ENCODE results near the gene TTC34.
"Not testable (repeated sequence)": the region's sequence is repeated elsewhere in the genome, so short reads cannot be mapped to it uniquely, and the experiment has no call there.

TTC34 gene

DNA sequence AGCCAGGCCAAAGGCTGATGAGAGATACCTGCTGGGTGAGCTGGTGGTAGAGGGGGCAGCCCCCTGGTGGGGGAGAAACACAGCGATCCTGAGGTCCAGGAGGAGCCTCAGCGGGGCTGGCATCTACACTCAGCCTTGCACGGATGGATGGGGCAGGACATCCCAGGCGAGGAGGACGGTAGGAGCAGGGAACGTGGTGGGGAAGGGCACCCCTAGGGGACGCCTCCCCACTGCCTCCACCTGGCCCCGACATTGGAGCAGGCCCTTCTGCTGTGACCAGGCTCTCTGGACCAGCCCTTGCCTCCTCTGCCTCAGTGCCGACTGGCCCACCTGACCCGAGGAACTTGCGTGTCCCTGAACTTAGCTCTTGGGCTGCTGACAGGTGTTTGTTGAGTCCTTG, 162.3 kb downstream of the TTC34 start:
- DNase-seq, result no peak

DNA sequence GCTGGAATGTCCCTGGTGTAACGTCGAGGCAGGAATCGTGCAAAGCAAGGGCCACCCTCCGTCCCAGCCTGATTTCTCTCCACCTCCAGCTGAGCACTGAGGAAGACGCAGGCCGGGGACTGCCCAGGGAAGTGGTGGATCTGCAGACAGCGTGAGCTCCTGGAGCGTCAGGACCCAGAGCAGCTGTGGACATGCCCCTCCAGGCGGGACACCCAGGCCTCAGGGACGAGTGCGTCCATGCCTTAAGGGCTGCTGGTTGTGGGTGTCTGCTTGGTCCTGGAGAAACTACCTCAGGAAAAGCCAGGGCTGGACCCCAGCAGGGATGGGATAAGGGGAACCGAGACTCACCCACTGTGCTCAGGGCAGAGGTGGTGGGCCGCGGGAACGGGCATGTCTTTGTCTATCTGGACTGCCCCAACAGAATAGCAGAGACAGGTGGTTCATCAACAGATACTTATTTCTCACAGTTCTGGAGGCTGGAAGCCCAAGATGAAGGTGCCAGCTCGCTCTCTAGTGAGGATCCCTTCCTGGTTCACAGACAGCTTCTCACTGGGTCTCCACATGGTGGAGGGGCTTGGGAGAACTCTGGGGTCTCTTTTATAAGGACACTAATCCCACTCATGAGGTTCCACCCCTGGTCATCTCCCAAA, 162.9 kb downstream of the TTC34 start:
- no peak for DNase-seq

GRCh38 chr1:2637442-2638145, 163.9 kb downstream of the TTC34 start:
- no peak for DNase-seq

DNA sequence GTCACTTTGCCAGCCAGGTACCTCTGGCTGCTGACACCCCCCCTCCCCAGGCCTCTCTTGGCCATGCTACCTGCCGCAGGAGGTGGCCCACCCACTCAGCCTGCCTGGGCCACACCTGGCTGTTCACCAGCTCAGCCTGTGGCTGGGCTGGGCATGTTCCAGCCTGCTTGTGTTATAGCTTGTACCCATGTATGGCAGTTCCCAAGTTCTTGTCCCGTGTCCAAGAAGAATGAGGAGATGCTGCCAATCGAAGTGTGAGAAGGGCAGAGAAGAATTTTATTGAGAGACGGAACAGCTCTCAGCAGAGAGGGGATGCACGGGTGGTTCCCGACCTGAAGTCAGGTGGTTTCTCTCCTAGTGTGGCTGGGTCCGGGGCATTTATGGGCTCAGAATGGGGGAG, 164.8 kb downstream of the TTC34 start:
- DNase-seq, result no peak

DNA sequence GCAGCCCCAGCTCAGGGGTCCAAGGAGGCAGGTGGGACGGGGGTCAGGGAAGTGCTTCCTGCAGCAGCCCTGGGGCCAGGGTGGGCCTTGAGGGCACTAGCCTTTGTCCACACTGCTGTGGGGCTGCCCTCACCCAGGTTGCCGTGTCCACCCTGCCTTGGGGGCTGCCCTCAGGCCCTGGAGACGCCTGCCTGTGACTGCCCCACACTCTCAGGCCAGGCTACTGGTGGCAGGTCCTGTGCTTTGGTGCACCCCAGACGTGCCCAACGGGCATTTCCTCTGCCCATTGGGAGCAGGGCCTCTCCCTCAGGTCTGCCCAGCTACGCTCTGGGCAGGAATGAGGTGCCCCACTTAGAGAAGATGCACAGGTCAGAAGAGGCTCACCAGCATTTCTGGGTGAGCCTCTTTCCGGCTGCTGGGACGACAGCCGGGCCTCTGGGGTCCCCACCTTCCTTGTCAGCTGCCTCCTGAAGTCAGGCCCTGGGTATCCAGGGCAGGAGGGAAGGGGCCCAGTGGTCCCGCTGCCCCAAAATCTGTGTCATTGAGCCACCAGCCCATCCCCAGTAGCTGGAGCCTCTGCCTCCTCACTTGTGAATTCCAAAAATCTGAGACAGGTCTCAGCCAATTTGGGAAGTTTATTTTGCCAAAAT, 166.0 kb downstream of the TTC34 start:
- DNase-seq, result no peak

DNA sequence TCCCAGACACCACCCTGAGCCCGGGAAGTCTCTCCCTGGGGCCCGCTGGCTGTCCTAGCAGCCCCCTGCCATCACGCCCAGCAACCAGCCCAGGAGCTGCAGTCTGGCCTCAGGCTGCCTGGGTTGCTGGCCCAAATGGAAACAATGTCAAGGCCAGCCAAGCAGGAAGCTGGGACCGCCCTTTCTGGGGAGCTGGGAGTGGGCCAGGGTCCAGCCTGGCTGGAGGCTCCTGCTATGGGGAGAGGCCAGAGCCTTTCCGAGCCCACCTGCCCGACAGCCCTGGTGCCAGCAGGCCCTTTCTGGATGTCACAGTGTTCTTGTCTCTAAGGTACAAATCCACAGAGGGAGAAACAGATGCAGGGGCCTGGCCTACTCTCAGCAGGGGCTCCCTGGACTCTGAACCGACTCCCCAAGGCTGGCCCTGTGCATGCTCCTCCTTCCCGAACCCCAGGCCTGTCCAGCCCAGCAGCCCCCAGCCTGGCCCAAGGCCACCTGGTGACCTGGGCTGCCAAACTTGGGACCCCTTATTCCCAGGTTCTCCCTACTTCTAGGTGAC, 167.5 kb downstream of the TTC34 start:
- DNase-seq, result no peak

DNA sequence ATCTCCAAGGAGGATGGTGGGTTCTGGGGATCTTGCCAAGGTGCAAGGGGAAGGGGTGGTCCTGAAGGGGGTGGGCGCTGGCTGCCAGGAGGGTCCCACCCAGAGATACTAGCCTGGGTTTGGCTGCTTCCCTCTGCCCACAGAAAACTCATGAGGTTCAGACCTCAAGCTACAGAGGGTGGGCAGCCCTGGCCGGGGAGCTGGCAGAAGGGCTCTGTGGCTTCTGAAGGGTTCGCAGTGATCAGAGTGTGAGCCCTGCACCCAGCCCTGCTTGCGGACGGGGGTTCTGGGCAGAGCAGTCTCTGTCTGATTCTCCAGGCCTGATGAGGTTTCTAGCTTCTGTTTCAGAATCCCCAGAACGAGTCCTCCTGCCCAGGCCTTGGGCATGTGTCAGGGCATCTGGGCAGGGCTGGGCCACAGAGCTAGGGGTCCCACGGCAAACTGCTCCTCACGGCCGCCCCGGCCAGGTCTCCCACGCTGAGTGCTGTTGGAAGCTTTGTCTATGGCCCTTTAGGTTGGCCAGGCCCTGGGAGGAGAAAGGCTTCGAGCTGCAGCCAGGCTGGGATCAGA, 168.0 kb downstream of the TTC34 start:
- no peak for DNase-seq

DNA sequence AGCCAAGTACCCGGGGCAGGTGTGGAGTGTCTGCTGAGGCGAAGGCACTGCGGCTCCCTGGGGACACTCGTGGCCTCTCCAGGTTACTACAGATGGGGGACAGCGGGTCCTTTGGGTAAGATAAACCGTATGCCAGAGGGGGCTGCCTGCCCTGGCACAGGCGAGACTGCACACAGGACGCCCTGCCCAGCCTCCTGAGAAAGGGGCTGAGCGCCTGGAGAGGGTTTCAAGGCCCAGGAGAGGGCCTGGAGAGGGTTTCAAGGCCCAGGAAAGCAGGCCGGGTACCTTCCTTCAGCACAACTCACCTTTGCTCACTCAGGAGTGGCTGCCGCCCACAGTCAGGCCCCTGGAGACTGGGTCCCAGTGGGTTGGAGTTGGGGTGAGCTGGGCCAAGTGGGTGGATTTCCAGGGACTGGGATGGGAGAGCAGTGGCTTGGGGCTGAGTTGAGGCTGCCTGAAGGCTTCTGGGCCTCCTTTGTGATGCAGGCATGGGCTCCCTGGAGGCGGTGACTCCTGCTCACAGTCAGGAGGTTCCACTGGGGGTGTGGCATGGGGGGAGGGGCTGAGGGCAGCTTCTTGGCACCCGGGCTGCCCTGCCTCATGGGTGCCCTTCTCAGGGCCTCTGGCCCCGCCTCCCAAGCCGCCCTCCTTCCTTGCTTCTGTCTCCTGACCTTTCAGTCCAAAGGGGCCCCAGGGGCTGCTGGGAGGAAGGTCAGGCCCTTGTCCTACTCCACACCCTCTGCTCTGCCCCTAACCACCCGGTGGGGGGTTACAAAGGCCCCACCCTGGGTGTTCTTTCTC, 168.7 kb downstream of the TTC34 start, which contains the start of gene MMEL1:
MMEL1 (minus strand) TSS at position 456 of the 801 bp plus-strand sequence. CDS start 3,532 bp downstream, outside the sequence.
- DNase-seq, result no peak

DNA sequence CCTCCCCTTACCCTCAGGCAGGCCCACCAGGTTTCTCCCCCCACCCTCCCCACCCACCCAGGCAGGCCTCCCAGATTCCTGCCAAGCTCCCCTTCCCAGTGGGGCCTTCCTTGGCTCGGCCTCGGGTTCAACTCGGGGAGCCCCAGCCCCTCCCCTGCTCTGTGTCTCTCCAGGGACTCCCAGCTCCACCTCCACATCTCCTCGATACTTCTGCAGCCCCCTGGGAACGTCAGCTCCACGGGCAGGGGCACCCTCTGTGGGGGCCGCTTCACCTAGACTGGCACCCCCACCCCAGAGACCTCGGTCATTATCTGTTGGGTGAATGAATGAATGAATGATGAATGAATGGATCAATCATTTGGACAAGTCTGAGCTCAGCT, 169.5 kb downstream of the TTC34 start:
- no peak for DNase-seq

GRCh38 chr1:2631136-2632050, 170.1 kb downstream of the TTC34 start:
- no peak for DNase-seq

GRCh38 chr1:2630498-2631135, 170.9 kb downstream of the TTC34 start:
- DNase-seq, result no peak

DNA sequence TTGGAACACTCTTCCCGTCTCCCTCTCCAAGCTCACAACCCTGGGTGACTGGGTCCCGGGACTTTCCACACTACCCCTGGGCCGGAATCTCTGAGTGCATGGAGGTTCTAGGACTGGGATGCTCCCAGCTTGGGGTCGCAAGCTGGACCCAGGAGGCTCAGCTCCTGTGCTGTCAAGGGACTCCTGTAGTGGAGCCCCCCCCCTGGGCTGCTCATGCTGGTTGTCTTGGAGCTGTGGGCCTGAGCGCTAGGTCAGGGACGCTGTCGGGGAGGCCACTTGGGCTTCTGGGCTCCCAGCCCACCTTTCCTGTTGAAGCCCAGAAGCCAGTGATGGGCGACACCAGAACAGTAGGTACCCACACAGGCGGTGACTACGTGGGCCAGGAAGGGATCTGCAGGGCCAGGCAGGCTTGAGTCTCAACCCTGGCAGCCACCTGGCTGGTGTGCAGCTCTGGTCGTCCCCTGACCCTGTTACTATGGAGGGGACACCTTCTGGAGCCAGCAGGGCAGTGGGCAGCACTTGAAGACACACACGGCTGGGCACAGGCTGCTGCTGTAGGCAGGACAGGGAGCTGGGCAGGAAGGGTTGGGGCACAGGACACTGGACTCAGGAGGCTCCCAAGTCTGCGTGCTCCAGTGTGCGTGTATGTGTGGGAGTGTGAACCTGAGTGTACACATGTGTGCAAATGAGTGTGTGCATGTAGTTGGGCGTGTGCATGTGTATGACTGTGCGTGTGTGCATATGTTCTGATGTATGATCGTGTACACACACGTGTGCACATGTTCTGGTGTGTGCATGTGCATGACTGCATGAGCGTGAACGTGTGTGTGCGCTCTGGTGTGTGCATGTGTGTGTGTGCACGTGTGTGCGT, 171.6 kb downstream of the TTC34 start:
- DNase-seq, result no peak

GRCh38 chr1:2628933-2629626, 172.4 kb downstream of the TTC34 start:
- no peak for DNase-seq

GRCh38 chr1:2628191-2628932, 173.1 kb downstream of the TTC34 start:
- no peak for DNase-seq

GRCh38 chr1:2627746-2628145, 173.7 kb downstream of the TTC34 start:
- no peak for DNase-seq

GRCh38 chr1:2625748-2626147, 175.7 kb downstream of the TTC34 start:
- not testable (repeated sequence) for DNase-seq

DNA sequence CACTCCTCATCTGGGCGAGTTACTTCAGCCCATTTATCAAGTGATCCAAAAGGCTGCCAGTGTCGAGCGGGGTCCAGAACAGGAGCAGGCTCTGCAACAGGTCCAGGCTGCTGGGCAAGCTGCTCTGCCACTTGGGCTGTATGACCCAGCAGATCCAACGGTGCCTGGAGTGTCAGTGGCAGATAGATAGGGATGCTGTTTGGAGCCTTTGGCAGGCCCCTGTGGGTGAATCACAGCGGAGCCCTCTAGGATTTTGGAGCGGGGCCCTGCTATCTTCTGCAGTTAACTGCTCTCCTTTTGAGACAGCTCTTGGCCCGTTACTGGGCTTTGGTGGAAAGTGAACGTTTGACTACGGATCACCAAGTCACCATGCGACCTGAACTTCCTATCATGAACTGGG, 176.2 kb downstream of the TTC34 start:
- DNase-seq, result no peak

DNA sequence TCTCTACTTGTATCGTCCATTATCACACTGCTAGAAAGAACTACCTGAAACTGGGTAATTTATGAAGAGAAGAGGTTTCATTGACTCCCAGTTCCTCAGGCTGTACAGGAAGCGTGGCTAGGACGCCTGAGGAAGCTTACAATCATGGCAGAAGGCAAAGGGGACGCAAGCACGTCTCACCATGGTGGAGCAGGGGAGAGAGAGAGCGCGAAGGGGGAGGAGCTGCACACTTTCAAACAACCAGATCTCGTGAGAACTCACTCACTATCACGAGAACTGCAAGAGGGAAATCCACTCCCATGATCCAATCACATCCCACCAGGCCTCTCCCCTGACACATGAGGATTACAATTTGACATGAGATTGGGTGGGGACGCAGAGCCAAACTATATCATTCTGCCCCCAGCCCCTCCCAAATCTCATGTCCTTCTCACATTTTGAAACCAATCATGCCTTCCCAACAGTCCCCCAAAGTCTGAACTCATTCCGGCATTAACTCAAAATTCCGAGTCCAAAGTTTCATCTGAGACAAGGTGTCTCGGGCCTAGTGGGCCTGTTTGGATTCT, 176.7 kb downstream of the TTC34 start:
- no peak for DNase-seq

All from right kidney (tissue), 1 donor.